Stimulated activated CD8-positive, alpha-beta memory T cell treated with anti-CD3 and anti-CD28 coated beads, Interleukin-15, amount 100 ng/mL, for 48 hours (primary cell): ENCODE measurements around the gene PLA2G1B.
A peak's percentile ranks its signal among the peaks of the same experiment; 100 is the strongest.

Source experiments
- DNase-seq, 2 donors: peaks; one replicate each; pipeline ENCODE4 v3.0.0-alpha.2; 2020; ENCODE audit warnings: low read depth in 2 of 2

PLA2G1B gene

GRCh38 chr12:120324841-120325417, 2.6 kb downstream of the PLA2G1B start:
- no peak for DNase-seq

GRCh38 chr12:120323772-120324171, 3.8 kb downstream of the PLA2G1B start:
- DNase-seq: no peak

GRCh38 chr12:120321382-120322202, 6.0 kb downstream of the PLA2G1B start:
- no peak for DNase-seq

GRCh38 chr12:120317224-120318105, 10.1 kb downstream of the PLA2G1B start:
- peak; percentile 99 to 100 for DNase-seq

- DNase-seq: no peak
Observed at GRCh38 chr12:120316798-120317223, 10.8 kb downstream of the PLA2G1B start.

GRCh38 chr12:120314220-120314619, 13.4 kb downstream of the PLA2G1B start:
- no peak for DNase-seq

- DNase-seq: peak; percentile 72 to 75
Observed at GRCh38 chr12:120301962-120302815, 25.4 kb downstream of the PLA2G1B start, which contains the start of gene SIRT4. Gene SIRT4, plus strand, starts transcription at chr12:120302321. Its CDS starts 1,241 bp downstream, at chr12:120303562.

GRCh38 chr12:120292661-120293531, 34.7 kb downstream of the PLA2G1B start, which contains the start of gene RNU4-1:
Gene RNU4-1, minus strand, starts transcription at chr12:120293237.
- DNase-seq: peak; percentile 67 to 69

- no peak for DNase-seq
Observed at GRCh38 chr12:120292411-120292660, 35.2 kb downstream of the PLA2G1B start.

GRCh38 chr12:120290609-120291305, 36.8 kb downstream of the PLA2G1B start:
- peak in 1 of 2 donors; percentile 15 for DNase-seq

- no peak for DNase-seq
Observed at GRCh38 chr12:120287491-120287890, 40.1 kb downstream of the PLA2G1B start.

- no peak for DNase-seq
Observed at GRCh38 chr12:120286768-120287490, 40.6 kb downstream of the PLA2G1B start.

- no peak for DNase-seq
Observed at GRCh38 chr12:120284381-120284780, 43.2 kb downstream of the PLA2G1B start.

GRCh38 chr12:120283318-120283717, 44.3 kb downstream of the PLA2G1B start:
- no peak for DNase-seq

- no peak for DNase-seq
Observed at GRCh38 chr12:120278137-120279069, 49.2 kb downstream of the PLA2G1B start.

- no peak for DNase-seq
Observed at GRCh38 chr12:120276734-120277133, 50.8 kb downstream of the PLA2G1B start.
